Fibroblast of lung (primary cell): Measurements from ENCODE around the gene PTPDC1.

Experiments used
- EZH2 ChIP-seq: IDR thresholded peaks from 2 replicates; pipeline ENCODE4 v1.5.1; 2012; ENCODE audit warnings: low read length, control low read depth, mild to moderate bottlenecking; ENCODE audit errors: missing control alignments
- TF ChIP-seq, protein P1 (sequence below), 2 donors: IDR thresholded peaks in 1 of 2; conservative IDR thresholded peaks in 1 of 2; 1 replicate in 1 of 2; 2 replicates in 1 of 2; pipeline ENCODE4 v1.5.1; 2011 to 2012; ENCODE audit warnings: low read length in 2 of 2, control low read depth in 1 of 2, inconsistent platforms in 1 of 2, low read depth in 1 of 2, mild to moderate bottlenecking in 1 of 2

DNA sequence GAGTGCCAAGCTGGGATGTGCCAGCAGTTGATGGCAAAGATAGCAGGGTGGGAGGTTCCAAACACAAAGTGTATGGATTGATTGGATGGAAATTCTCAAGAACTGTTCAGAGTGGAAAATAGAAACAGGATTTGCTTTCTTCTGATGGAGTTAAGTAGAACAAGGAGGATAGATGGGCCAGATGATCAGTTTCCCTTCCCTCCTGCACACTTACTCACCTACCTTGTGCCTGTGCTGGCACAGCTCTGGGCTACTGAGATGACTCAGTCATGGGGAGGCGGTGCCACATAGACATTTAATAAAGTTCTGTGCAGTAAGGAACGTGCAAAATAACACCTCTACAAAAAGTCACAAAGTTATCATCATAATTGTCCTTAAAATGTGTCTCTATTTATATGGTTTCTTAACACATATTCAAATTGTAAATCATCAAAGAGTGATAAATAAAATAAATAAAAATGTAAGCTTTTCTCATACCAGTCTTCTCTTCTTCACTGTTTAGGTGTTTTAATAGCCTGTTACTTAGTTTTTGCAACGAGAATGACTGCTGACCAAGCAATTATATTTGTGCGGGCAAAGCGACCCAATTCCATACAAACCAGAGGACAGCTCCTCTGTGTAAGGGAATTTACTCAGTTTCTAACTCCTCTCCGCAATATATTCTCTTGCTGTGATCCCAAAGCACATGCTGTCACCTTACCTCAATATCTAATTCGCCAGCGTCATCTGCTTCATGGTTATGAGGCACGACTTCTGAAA, 12.7 kb downstream of the PTPDC1 start:
- TF ChIP-seq, protein P1, sequence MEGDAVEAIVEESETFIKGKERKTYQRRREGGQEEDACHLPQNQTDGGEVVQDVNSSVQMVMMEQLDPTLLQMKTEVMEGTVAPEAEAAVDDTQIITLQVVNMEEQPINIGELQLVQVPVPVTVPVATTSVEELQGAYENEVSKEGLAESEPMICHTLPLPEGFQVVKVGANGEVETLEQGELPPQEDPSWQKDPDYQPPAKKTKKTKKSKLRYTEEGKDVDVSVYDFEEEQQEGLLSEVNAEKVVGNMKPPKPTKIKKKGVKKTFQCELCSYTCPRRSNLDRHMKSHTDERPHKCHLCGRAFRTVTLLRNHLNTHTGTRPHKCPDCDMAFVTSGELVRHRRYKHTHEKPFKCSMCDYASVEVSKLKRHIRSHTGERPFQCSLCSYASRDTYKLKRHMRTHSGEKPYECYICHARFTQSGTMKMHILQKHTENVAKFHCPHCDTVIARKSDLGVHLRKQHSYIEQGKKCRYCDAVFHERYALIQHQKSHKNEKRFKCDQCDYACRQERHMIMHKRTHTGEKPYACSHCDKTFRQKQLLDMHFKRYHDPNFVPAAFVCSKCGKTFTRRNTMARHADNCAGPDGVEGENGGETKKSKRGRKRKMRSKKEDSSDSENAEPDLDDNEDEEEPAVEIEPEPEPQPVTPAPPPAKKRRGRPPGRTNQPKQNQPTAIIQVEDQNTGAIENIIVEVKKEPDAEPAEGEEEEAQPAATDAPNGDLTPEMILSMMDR (conservative IDR thresholded peaks at IDR 0.05 in 1 of 2, IDR thresholded peaks at IDR 0.05 in 1 of 2; ENCODE audit: low read depth in 1 of 2, low read length in 2 of 2): no peak
- no peak for TF ChIP-seq EZH2
